ENCODE measurements around the gene FHOD1.

FHOD1 gene

GRCh38 chr16:67180166-67180565 is 67.1 kb downstream of the FHOD1 start:
- H3K27me3 ChIP-seq (replicated peaks; ENCODE audit: control insufficient read depth, insufficient read depth, low read length): no peaks in the 10 kb centered on the region; the same call in 1 of the 2 replicates
- DNase-seq (ENCODE audit: extremely low read depth, insufficient read length): no peak

GRCh38 chr16:67179421-67180080 is 67.7 kb downstream of the FHOD1 start:
- Histone ChIP-seq H3K27me3 (replicated peaks; ENCODE audit: control insufficient read depth, insufficient read depth, low read length) (no peaks in the 10 kb centered on the region; the same call in 1 of the 2 replicates), H3K36me3 (ENCODE audit: control insufficient read depth, insufficient read depth, low read length) (no peaks in the 10 kb centered on the region; the same call in 1 of the 2 replicates), H3K4me3 (replicated peaks; ENCODE audit: low read depth, low read length) (no peak overlapping the region)
- TF ChIP-seq CTCF (IDR thresholded peaks at IDR 0.05; ENCODE audit: insufficient read depth, low read length, poor library complexity, severe bottlenecking): peak; percentile 14
- DNase-seq (ENCODE audit: extremely low read depth, insufficient read length): no peak

More at GRCh38 chr16:67180166-67180565, 67.1 kb downstream of the FHOD1 start:
- H3K4me3 ChIP-seq (replicated peaks; ENCODE audit: low read depth, low read length): no peak overlapping the region
- no peak for TF ChIP-seq CTCF (IDR thresholded peaks at IDR 0.05; ENCODE audit: insufficient read depth, low read length, poor library complexity, severe bottlenecking)
- no peaks in the 10 kb centered on the region; the same call in 1 of the 2 replicates for H3K36me3 ChIP-seq (ENCODE audit: control insufficient read depth, insufficient read depth, low read length)
